ENCODE results near the gene CAMTA1. TPM values are rescaled to one million over a fixed set of nuclear protein-coding genes. Genes with fewer than 3 reads are reported as not detected.

Gene CAMTA1
- total RNA-seq, 1 donor from 2014 or later, result 160 TPM

DNA sequence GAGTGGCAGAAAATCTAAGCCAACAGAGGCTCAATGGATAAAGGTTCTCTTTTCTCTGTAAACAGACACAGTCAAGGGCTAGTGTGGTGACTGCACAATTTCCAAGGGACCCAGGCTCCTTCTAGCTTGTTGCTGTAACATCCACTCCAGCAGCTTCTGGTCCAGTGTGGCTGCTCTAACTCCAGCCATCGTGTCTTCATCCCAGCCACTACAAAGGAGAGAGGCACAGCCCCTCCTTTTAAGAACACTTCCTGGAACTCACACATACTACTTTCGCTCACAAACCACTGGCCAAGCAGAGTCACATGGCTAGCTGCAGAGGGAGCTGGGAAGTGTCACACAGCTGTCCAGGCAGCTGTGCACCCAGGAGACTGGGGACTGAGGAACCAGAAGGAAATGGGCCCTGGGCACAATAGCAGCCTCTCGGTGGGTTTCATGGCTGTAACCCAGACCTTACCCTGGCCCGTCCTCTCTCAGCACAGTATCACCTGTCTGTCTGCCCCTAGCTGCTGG is 797.3 kb downstream of the CAMTA1 start:
- DNase-seq, result no peak
- intact Hi-C loops (cut with micrococcal nuclease), result no loop called here
- H3K4me1 ChIP-seq, result peaks cover 18% of the 10 kb centered on the region
- no peak overlapping the region for H3K27ac ChIP-seq (replicated peaks)
- H3K27me3 ChIP-seq (ENCODE audit: low read depth), result peaks cover 8% of the 10 kb centered on the region
- no peak overlapping the region for H3K4me3 ChIP-seq
- no peaks in the 10 kb centered on the region for H3K9me3 ChIP-seq (replicated peaks)
- TF ChIP-seq, protein P1, sequence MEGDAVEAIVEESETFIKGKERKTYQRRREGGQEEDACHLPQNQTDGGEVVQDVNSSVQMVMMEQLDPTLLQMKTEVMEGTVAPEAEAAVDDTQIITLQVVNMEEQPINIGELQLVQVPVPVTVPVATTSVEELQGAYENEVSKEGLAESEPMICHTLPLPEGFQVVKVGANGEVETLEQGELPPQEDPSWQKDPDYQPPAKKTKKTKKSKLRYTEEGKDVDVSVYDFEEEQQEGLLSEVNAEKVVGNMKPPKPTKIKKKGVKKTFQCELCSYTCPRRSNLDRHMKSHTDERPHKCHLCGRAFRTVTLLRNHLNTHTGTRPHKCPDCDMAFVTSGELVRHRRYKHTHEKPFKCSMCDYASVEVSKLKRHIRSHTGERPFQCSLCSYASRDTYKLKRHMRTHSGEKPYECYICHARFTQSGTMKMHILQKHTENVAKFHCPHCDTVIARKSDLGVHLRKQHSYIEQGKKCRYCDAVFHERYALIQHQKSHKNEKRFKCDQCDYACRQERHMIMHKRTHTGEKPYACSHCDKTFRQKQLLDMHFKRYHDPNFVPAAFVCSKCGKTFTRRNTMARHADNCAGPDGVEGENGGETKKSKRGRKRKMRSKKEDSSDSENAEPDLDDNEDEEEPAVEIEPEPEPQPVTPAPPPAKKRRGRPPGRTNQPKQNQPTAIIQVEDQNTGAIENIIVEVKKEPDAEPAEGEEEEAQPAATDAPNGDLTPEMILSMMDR (IDR thresholded peaks at IDR 0.05; ENCODE audit: borderline replicate concordance), result no peak
- H3K36me3 ChIP-seq, result no peaks in the 10 kb centered on the region

- intact Hi-C loops (cut with micrococcal nuclease), result no loop called here
- no peak for DNase-seq
- H3K4me1 ChIP-seq, result peaks cover 26% of the 10 kb centered on the region
These were observed 798.2 kb downstream of the CAMTA1 start for GRCh38 chr1:7583291-7584096.

GRCh38 chr1:7584157-7584556 is 798.9 kb downstream of the CAMTA1 start:
- H3K36me3 ChIP-seq, result no peaks in the 10 kb centered on the region
- intact Hi-C loops (cut with micrococcal nuclease), result no loop called here
- H3K9me3 ChIP-seq (replicated peaks), result no peaks in the 10 kb centered on the region
- TF ChIP-seq, protein P1 (IDR thresholded peaks at IDR 0.05; ENCODE audit: borderline replicate concordance), result no peak
- DNase-seq, result no peak
- H3K27me3 ChIP-seq (ENCODE audit: low read depth), result peaks cover 10% of the 10 kb centered on the region
- peaks cover 27% of the 10 kb centered on the region for H3K4me1 ChIP-seq
- no peak overlapping the region for H3K27ac ChIP-seq (replicated peaks)
- no peak overlapping the region for H3K4me3 ChIP-seq

More at GRCh38 chr1:7583291-7584096, 798.2 kb downstream of the CAMTA1 start:
- Histone ChIP-seq H3K36me3 (no peaks in the 10 kb centered on the region), H3K27me3 (ENCODE audit: low read depth) (peaks cover 8% of the 10 kb centered on the region), H3K4me3 (no peak overlapping the region), H3K27ac (replicated peaks) (no peak overlapping the region), H3K9me3 (replicated peaks) (no peaks in the 10 kb centered on the region)
- TF ChIP-seq, protein P1 (IDR thresholded peaks at IDR 0.05; ENCODE audit: borderline replicate concordance), result no peak

- no peak overlapping the region for H3K4me3 ChIP-seq
- H3K27me3 ChIP-seq (ENCODE audit: low read depth), result peaks cover 10% of the 10 kb centered on the region
- H3K36me3 ChIP-seq, result no peaks in the 10 kb centered on the region
- no peak overlapping the region for H3K27ac ChIP-seq (replicated peaks)
- no peak for DNase-seq
- intact Hi-C loops (cut with micrococcal nuclease), result no loop called here
- peaks cover 27% of the 10 kb centered on the region for H3K4me1 ChIP-seq
- no peaks in the 10 kb centered on the region for H3K9me3 ChIP-seq (replicated peaks)
- TF ChIP-seq, protein P1 (IDR thresholded peaks at IDR 0.05; ENCODE audit: borderline replicate concordance), result no peak
These were observed 799.4 kb downstream of the CAMTA1 start for GRCh38 chr1:7584643-7585042.

DNA sequence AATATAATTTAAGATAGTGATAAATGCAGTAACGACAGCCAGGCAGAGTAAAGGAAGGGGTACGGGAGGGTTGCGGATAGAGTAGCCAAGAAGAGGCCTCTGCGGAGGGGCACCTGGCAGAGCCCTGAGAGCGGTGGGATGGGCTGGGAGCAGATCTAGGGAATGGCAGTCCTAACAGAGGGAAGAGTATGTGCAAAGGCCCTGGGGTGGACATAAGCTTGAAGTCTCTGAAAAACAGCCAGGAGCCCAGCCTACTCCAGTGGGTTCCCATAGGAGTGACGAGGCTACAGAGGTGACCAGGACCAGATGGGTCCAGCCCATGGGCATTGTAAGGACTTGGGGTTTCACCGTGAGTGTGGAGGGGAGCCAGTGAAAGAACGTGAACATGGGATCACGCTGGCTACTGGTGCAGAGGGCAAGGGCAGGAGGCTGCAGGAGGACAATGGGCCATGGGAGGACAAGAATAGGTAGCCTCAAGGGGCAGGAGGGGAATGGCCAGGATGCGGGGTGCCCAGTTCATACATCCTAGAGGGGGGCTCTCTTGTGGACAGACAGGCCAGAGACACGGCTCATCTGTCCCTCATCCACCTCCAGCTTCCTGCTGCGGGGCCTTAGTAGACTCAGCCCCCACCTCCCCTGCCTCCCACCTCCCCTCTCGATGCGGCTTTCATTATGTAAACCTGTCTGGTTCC is 800.1 kb downstream of the CAMTA1 start:
- Histone ChIP-seq H3K4me1 (peaks cover 27% of the 10 kb centered on the region), H3K9me3 (replicated peaks) (no peaks in the 10 kb centered on the region), H3K4me3 (no peak overlapping the region), H3K27ac (replicated peaks) (no peak overlapping the region), H3K36me3 (no peaks in the 10 kb centered on the region), H3K27me3 (ENCODE audit: low read depth) (peaks cover 9% of the 10 kb centered on the region)
- intact Hi-C loops (cut with micrococcal nuclease), result no loop called here
- TF ChIP-seq, protein P1 (IDR thresholded peaks at IDR 0.05; ENCODE audit: borderline replicate concordance), result no peak
- no peak for DNase-seq

Measured in left ventricle myocardium inferior (tissue), 1 donor.